ENCODE measurements around the gene WWP2.

WWP2 gene

GRCh38 chr16:69909043-69909442, 146.9 kb downstream of the WWP2 start:
- DNase-seq (ENCODE audit: low read depth), result no peak
- no peak overlapping the region for H3K4me3 ChIP-seq (ENCODE audit: low read depth, low read length)

- no peak overlapping the region for H3K4me3 ChIP-seq (ENCODE audit: low read depth, low read length)
- DNase-seq (ENCODE audit: low read depth), result no peak
These were observed 147.6 kb downstream of the WWP2 start for GRCh38 chr16:69909760-69910159.

GRCh38 chr16:69910964-69911363, 148.8 kb downstream of the WWP2 start:
- H3K4me3 ChIP-seq (ENCODE audit: low read depth, low read length), result no peak overlapping the region
- DNase-seq (ENCODE audit: low read depth), result no peak

GRCh38 chr16:69916462-69916861, 154.3 kb downstream of the WWP2 start:
- no peak for DNase-seq (ENCODE audit: low read depth)
- H3K4me3 ChIP-seq (ENCODE audit: low read depth, low read length), result no peak overlapping the region

- no peak for DNase-seq (ENCODE audit: low read depth)
- H3K4me3 ChIP-seq (ENCODE audit: low read depth, low read length), result peak overlapping the region; percentile 34
These were observed 155.2 kb downstream of the WWP2 start for GRCh38 chr16:69917311-69917710.

GRCh38 chr16:69917739-69918138, 155.6 kb downstream of the WWP2 start:
- DNase-seq (ENCODE audit: low read depth), result peak; percentile 95

GRCh38 chr16:69918241-69918640, 156.1 kb downstream of the WWP2 start:
- H3K4me3 ChIP-seq (ENCODE audit: low read depth, low read length), result peak overlapping the region; percentile 34

More at GRCh38 chr16:69917739-69918138, 155.6 kb downstream of the WWP2 start:
- H3K4me3 ChIP-seq (ENCODE audit: low read depth, low read length), result peak overlapping the region; percentile 34

GRCh38 chr16:69921127-69921526, 159.0 kb downstream of the WWP2 start:
- DNase-seq (ENCODE audit: low read depth), result no peak
- H3K4me3 ChIP-seq (ENCODE audit: low read depth, low read length), result no peak overlapping the region

More at GRCh38 chr16:69918241-69918640, 156.1 kb downstream of the WWP2 start:
- DNase-seq (ENCODE audit: low read depth), result no peak

- DNase-seq (ENCODE audit: low read depth), result no peak
- no peak overlapping the region for H3K4me3 ChIP-seq (ENCODE audit: low read depth, low read length)
These were observed 160.1 kb downstream of the WWP2 start for GRCh38 chr16:69922200-69922599.

GRCh38 chr16:69924041-69924775, 162.1 kb downstream of the WWP2 start:
- H3K4me3 ChIP-seq (ENCODE audit: low read depth, low read length), result no peak overlapping the region
- no peak for DNase-seq (ENCODE audit: low read depth)

GRCh38 chr16:69924777-69925191, 162.7 kb downstream of the WWP2 start:
- peak; percentile 56 for DNase-seq (ENCODE audit: low read depth)
- no peak overlapping the region for H3K4me3 ChIP-seq (ENCODE audit: low read depth, low read length)

GRCh38 chr16:69925311-69925710, 163.2 kb downstream of the WWP2 start:
- H3K4me3 ChIP-seq (ENCODE audit: low read depth, low read length), result no peak overlapping the region
- no peak for DNase-seq (ENCODE audit: low read depth)

- H3K4me3 ChIP-seq (ENCODE audit: low read depth, low read length), result no peak overlapping the region
These were observed 164.1 kb downstream of the WWP2 start for GRCh38 chr16:69926241-69926640.

GRCh38 chr16:69927056-69927757, 165.1 kb downstream of the WWP2 start:
- DNase-seq (ENCODE audit: low read depth), result peak; percentile 76
- no peak overlapping the region for H3K4me3 ChIP-seq (ENCODE audit: low read depth, low read length)

More at GRCh38 chr16:69926241-69926640, 164.1 kb downstream of the WWP2 start:
- DNase-seq (ENCODE audit: low read depth), result no peak

- no peak for DNase-seq (ENCODE audit: low read depth)
- H3K4me3 ChIP-seq (ENCODE audit: low read depth, low read length), result no peak overlapping the region
These were observed 166.8 kb downstream of the WWP2 start for GRCh38 chr16:69928856-69929400.

GRCh38 chr16:69929480-69929879, 167.3 kb downstream of the WWP2 start:
- H3K4me3 ChIP-seq (ENCODE audit: low read depth, low read length), result no peak overlapping the region
- no peak for DNase-seq (ENCODE audit: low read depth)

- no peak for DNase-seq (ENCODE audit: low read depth)
These were observed 168.1 kb downstream of the WWP2 start for GRCh38 chr16:69930117-69930776.

GRCh38 chr16:69931631-69932030, 169.5 kb downstream of the WWP2 start:
- H3K4me3 ChIP-seq (ENCODE audit: low read depth, low read length), result no peak overlapping the region
- DNase-seq (ENCODE audit: low read depth), result no peak

More at GRCh38 chr16:69930117-69930776, 168.1 kb downstream of the WWP2 start:
- no peak overlapping the region for H3K4me3 ChIP-seq (ENCODE audit: low read depth, low read length)

GRCh38 chr16:69932228-69932627, 170.1 kb downstream of the WWP2 start:
- no peak overlapping the region for H3K4me3 ChIP-seq (ENCODE audit: low read depth, low read length)
- DNase-seq (ENCODE audit: low read depth), result no peak
